Measurements from ENCODE around the gene CARD11. TPM values are rescaled to one million over a fixed set of nuclear protein-coding genes. Genes with fewer than 3 reads are reported as not detected.

CARD11 gene
- polyA plus RNA-seq, 1 donor from 2014 or later, result not detected

- H3K9me2 ChIP-seq (ENCODE audit: insufficient read depth, low read length), result no peaks in the 10 kb centered on the region
- no peak for TF ChIP-seq REST (IDR thresholded peaks at IDR 0.05; ENCODE audit: borderline replicate concordance)
- TF ChIP-seq EZH2 (IDR thresholded peaks at IDR 0.05; ENCODE audit: borderline replicate concordance, insufficient read depth, low read length, poor library complexity, severe bottlenecking), result no peak
- TF ChIP-seq, protein P1, sequence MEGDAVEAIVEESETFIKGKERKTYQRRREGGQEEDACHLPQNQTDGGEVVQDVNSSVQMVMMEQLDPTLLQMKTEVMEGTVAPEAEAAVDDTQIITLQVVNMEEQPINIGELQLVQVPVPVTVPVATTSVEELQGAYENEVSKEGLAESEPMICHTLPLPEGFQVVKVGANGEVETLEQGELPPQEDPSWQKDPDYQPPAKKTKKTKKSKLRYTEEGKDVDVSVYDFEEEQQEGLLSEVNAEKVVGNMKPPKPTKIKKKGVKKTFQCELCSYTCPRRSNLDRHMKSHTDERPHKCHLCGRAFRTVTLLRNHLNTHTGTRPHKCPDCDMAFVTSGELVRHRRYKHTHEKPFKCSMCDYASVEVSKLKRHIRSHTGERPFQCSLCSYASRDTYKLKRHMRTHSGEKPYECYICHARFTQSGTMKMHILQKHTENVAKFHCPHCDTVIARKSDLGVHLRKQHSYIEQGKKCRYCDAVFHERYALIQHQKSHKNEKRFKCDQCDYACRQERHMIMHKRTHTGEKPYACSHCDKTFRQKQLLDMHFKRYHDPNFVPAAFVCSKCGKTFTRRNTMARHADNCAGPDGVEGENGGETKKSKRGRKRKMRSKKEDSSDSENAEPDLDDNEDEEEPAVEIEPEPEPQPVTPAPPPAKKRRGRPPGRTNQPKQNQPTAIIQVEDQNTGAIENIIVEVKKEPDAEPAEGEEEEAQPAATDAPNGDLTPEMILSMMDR (IDR thresholded peaks at IDR 0.05; ENCODE audit: poor library complexity, severe bottlenecking), result no peak
- TF ChIP-seq SMC3 (conservative IDR thresholded peaks at IDR 0.05; ENCODE audit: poor library complexity), result no peak
- TF ChIP-seq TAF1 (IDR thresholded peaks at IDR 0.05; ENCODE audit: low read depth), result no peak
- no peak for TF ChIP-seq EP300 (conservative IDR thresholded peaks at IDR 0.05; ENCODE audit: poor library complexity, severe bottlenecking)
- TF ChIP-seq MXI1 (conservative IDR thresholded peaks at IDR 0.05; ENCODE audit: poor library complexity, severe bottlenecking), result no peak
- no peak for TF ChIP-seq RAD21 (conservative IDR thresholded peaks at IDR 0.05)
- TF ChIP-seq POLR2AphosphoS5 (IDR thresholded peaks at IDR 0.05), result no peak
- no peaks in the 10 kb centered on the region for H3K9me3 ChIP-seq (ENCODE audit: low read length)
- H4K20me1 ChIP-seq (ENCODE audit: insufficient read depth), result no peaks in the 10 kb centered on the region
- no peak overlapping the region for H3K27ac ChIP-seq (ENCODE audit: low read length)
- H3K4me3 ChIP-seq (ENCODE audit: low read length), result no peak overlapping the region
- no peak overlapping the region for H2AFZ ChIP-seq (ENCODE audit: low read depth, low read length)
- H3K27me3 ChIP-seq (ENCODE audit: insufficient read depth, low read depth, low read length), result no peaks in the 10 kb centered on the region
- H3K36me3 ChIP-seq (ENCODE audit: insufficient read depth, low read length), result no peaks in the 10 kb centered on the region
- no peak overlapping the region for H3K9ac ChIP-seq (ENCODE audit: low read length)
- H3K4me2 ChIP-seq (ENCODE audit: low read length), result no peak overlapping the region
- H3F3A ChIP-seq (ENCODE audit: insufficient read depth, low read length, poor library complexity, severe bottlenecking), result no peaks in the 10 kb centered on the region
- H3K79me2 ChIP-seq (replicated peaks; ENCODE audit: insufficient read depth, low read length), result no peaks in the 10 kb centered on the region
Observed at GRCh38 chr7:2936891-2937580, 106.6 kb downstream of the CARD11 start.

GRCh38 chr7:2936301-2936700 lies 107.4 kb downstream of the CARD11 start:
- Histone ChIP-seq H3K36me3 (ENCODE audit: insufficient read depth, low read length) (no peaks in the 10 kb centered on the region), H3K9me3 (ENCODE audit: low read length) (no peaks in the 10 kb centered on the region), H3K27ac (ENCODE audit: low read length) (no peak overlapping the region), H2AFZ (ENCODE audit: low read depth, low read length) (no peak overlapping the region), H3K9me2 (ENCODE audit: insufficient read depth, low read length) (no peaks in the 10 kb centered on the region), H3K4me2 (ENCODE audit: low read length) (no peak overlapping the region), H3K79me2 (replicated peaks; ENCODE audit: insufficient read depth, low read length) (no peaks in the 10 kb centered on the region), H4K20me1 (ENCODE audit: insufficient read depth) (no peaks in the 10 kb centered on the region), H3K4me3 (ENCODE audit: low read length) (no peak overlapping the region), H3F3A (ENCODE audit: insufficient read depth, low read length, poor library complexity, severe bottlenecking) (no peaks in the 10 kb centered on the region), H3K27me3 (ENCODE audit: insufficient read depth, low read depth, low read length) (no peaks in the 10 kb centered on the region), H3K9ac (ENCODE audit: low read length) (no peak overlapping the region)
- TF ChIP-seq SMC3 (conservative IDR thresholded peaks at IDR 0.05; ENCODE audit: poor library complexity), result no peak
- TF ChIP-seq RAD21 (conservative IDR thresholded peaks at IDR 0.05), result no peak
- TF ChIP-seq EZH2 (IDR thresholded peaks at IDR 0.05; ENCODE audit: borderline replicate concordance, insufficient read depth, low read length, poor library complexity, severe bottlenecking), result no peak
- TF ChIP-seq POLR2AphosphoS5 (IDR thresholded peaks at IDR 0.05), result no peak
- TF ChIP-seq MXI1 (conservative IDR thresholded peaks at IDR 0.05; ENCODE audit: poor library complexity, severe bottlenecking), result no peak
- TF ChIP-seq, protein P1 (IDR thresholded peaks at IDR 0.05; ENCODE audit: poor library complexity, severe bottlenecking), result no peak
- no peak for TF ChIP-seq EP300 (conservative IDR thresholded peaks at IDR 0.05; ENCODE audit: poor library complexity, severe bottlenecking)
- no peak for TF ChIP-seq TAF1 (IDR thresholded peaks at IDR 0.05; ENCODE audit: low read depth)
- TF ChIP-seq REST (IDR thresholded peaks at IDR 0.05; ENCODE audit: borderline replicate concordance), result no peak
